Measurements from ENCODE around the gene C7orf57.

Gene C7orf57

GRCh38 chr7:48085433-48085791 is 50.1 kb downstream of the C7orf57 start:
- no peak for DNase-seq (ENCODE audit: low read depth)

- DNase-seq (ENCODE audit: low read depth): no peak
These were observed 50.6 kb downstream of the C7orf57 start for GRCh38 chr7:48085942-48086341.

- DNase-seq (ENCODE audit: low read depth): no peak
These were observed 52.0 kb downstream of the C7orf57 start for GRCh38 chr7:48087349-48087748.

GRCh38 chr7:48088559-48089045 is 53.3 kb downstream of the C7orf57 start:
- DNase-seq (ENCODE audit: low read depth): no peak

- peak; percentile 91 for DNase-seq (ENCODE audit: low read depth)
These were observed 54.0 kb downstream of the C7orf57 start, which contains the start of gene UPP1 for GRCh38 chr7:48089046-48090003. UPP1 (plus strand) TSS chr7:48089265; CDS start chr7:48094784, 5,519 bp downstream.

GRCh38 chr7:48090095-48090805 is 54.9 kb downstream of the C7orf57 start:
- no peak for DNase-seq (ENCODE audit: low read depth)

GRCh38 chr7:48091506-48092433 is 56.4 kb downstream of the C7orf57 start:
- DNase-seq (ENCODE audit: low read depth): no peak

- DNase-seq (ENCODE audit: low read depth): no peak
These were observed 59.5 kb downstream of the C7orf57 start for GRCh38 chr7:48094861-48095293.

- DNase-seq (ENCODE audit: low read depth): no peak
These were observed 60.9 kb downstream of the C7orf57 start for GRCh38 chr7:48096273-48096672.

- DNase-seq (ENCODE audit: low read depth): no peak
These were observed 62.3 kb downstream of the C7orf57 start for GRCh38 chr7:48097521-48098231.

- DNase-seq (ENCODE audit: low read depth): no peak
These were observed 63.5 kb downstream of the C7orf57 start for GRCh38 chr7:48098846-48099245.

- no peak for DNase-seq (ENCODE audit: low read depth)
These were observed 64.4 kb downstream of the C7orf57 start for GRCh38 chr7:48099781-48100180.

- no peak for DNase-seq (ENCODE audit: low read depth)
These were observed 66.0 kb downstream of the C7orf57 start for GRCh38 chr7:48101352-48101751.

- no peak for DNase-seq (ENCODE audit: low read depth)
These were observed 66.6 kb downstream of the C7orf57 start for GRCh38 chr7:48101968-48102367.

GRCh38 chr7:48102530-48102929 is 67.2 kb downstream of the C7orf57 start:
- no peak for DNase-seq (ENCODE audit: low read depth)

- DNase-seq (ENCODE audit: low read depth): no peak
These were observed 69.7 kb downstream of the C7orf57 start for GRCh38 chr7:48105045-48105444.

- DNase-seq (ENCODE audit: low read depth): no peak
These were observed 71.7 kb downstream of the C7orf57 start for GRCh38 chr7:48106906-48107659.

GRCh38 chr7:48107926-48108472 is 72.7 kb downstream of the C7orf57 start:
- DNase-seq (ENCODE audit: low read depth): no peak

- no peak for DNase-seq (ENCODE audit: low read depth)
These were observed 73.9 kb downstream of the C7orf57 start for GRCh38 chr7:48108959-48109847.
